ENCODE data around the gene ZNF205.
"Not testable (repeated sequence)": the region's sequence is repeated elsewhere in the genome, so short reads cannot be mapped to it uniquely, and the experiment has no call there.

ZNF205 gene

GRCh38 chr16:3131755-3132377 lies 19.5 kb downstream of the ZNF205 start:
- DNase-seq (ENCODE audit: low read depth in 2 of 2), result no peak

- DNase-seq (ENCODE audit: low read depth in 2 of 2), result no peak
These were observed 21.5 kb downstream of the ZNF205 start for GRCh38 chr16:3133844-3134243.

- DNase-seq (ENCODE audit: low read depth in 2 of 2), result peak; percentile 77 to 86
These were observed 22.1 kb downstream of the ZNF205 start, which contains the start of gene ZNF213 for GRCh38 chr16:3134338-3135125. Gene ZNF213 (plus strand): TSS chr16:3135029. CDS start chr16:3137281, 2,252 bp downstream.

GRCh38 chr16:3135126-3135715 lies 22.8 kb downstream of the ZNF205 start:
- DNase-seq (ENCODE audit: low read depth in 2 of 2), result no peak

GRCh38 chr16:3137267-3137666 lies 24.9 kb downstream of the ZNF205 start:
- DNase-seq (ENCODE audit: low read depth in 2 of 2), result no peak

- DNase-seq (ENCODE audit: low read depth in 2 of 2), result no peak
These were observed 26.0 kb downstream of the ZNF205 start for GRCh38 chr16:3138342-3138741.

- DNase-seq (ENCODE audit: low read depth in 2 of 2), result no peak
These were observed 26.5 kb downstream of the ZNF205 start for GRCh38 chr16:3138823-3139426.

GRCh38 chr16:3139561-3139960 lies 27.2 kb downstream of the ZNF205 start:
- DNase-seq (ENCODE audit: low read depth in 2 of 2), result not testable (repeated sequence)

- DNase-seq (ENCODE audit: low read depth in 2 of 2), result no peak
These were observed 28.4 kb downstream of the ZNF205 start for GRCh38 chr16:3140603-3141427.

- no peak for DNase-seq (ENCODE audit: low read depth in 2 of 2)
These were observed 29.5 kb downstream of the ZNF205 start for GRCh38 chr16:3141781-3142311.

GRCh38 chr16:3142327-3142726 lies 29.9 kb downstream of the ZNF205 start:
- DNase-seq (ENCODE audit: low read depth in 2 of 2), result no peak

- DNase-seq (ENCODE audit: low read depth in 2 of 2), result no peak
These were observed 30.4 kb downstream of the ZNF205 start for GRCh38 chr16:3142770-3143169.

GRCh38 chr16:3143189-3143588 lies 30.8 kb downstream of the ZNF205 start:
- DNase-seq (ENCODE audit: low read depth in 2 of 2), result no peak

GRCh38 chr16:3143598-3144320 lies 31.4 kb downstream of the ZNF205 start:
- DNase-seq (ENCODE audit: low read depth in 2 of 2), result no peak

- DNase-seq (ENCODE audit: low read depth in 2 of 2), result no peak
These were observed 32.1 kb downstream of the ZNF205 start for GRCh38 chr16:3144321-3144983.

GRCh38 chr16:3145151-3145550 lies 32.8 kb downstream of the ZNF205 start:
- no peak for DNase-seq (ENCODE audit: low read depth in 2 of 2)

- no peak for DNase-seq (ENCODE audit: low read depth in 2 of 2)
These were observed 33.3 kb downstream of the ZNF205 start for GRCh38 chr16:3145660-3146059.

- DNase-seq (ENCODE audit: low read depth in 2 of 2), result no peak
These were observed 34.8 kb downstream of the ZNF205 start for GRCh38 chr16:3147046-3147756.

GRCh38 chr16:3147757-3148104 lies 35.3 kb downstream of the ZNF205 start:
- DNase-seq (ENCODE audit: low read depth in 2 of 2), result no peak
